DMS53 (cell line): ENCODE data around the gene SLC9A7.
A peak's percentile ranks its signal among the peaks of the same experiment; 100 is the strongest.
"Not testable (repeated sequence)": the region's sequence is repeated elsewhere in the genome, so short reads cannot be mapped to it uniquely, and the experiment has no call there.

Source experiments
- DNase-seq: peaks from one replicate; lab custom pipeline; 2025; lab: John Stamatoyannopoulos, UW

SLC9A7 gene

GRCh38 chrX:46754586-46755061, 4.3 kb downstream of the SLC9A7 start:
- peak; percentile 66 for DNase-seq

- DNase-seq = peak; percentile 74
Observed at GRCh38 chrX:46754036-46754435, 4.9 kb downstream of the SLC9A7 start.

GRCh38 chrX:46750889-46751288, 8.0 kb downstream of the SLC9A7 start:
- no peak for DNase-seq

GRCh38 chrX:46744009-46744408, 14.9 kb downstream of the SLC9A7 start:
- no peak for DNase-seq

- no peak for DNase-seq
Observed at GRCh38 chrX:46743046-46743445, 15.9 kb downstream of the SLC9A7 start.

GRCh38 chrX:46739736-46740135, 19.2 kb downstream of the SLC9A7 start:
- DNase-seq = no peak

- no peak for DNase-seq
Observed at GRCh38 chrX:46737462-46737861, 21.5 kb downstream of the SLC9A7 start.

GRCh38 chrX:46737041-46737440, 21.9 kb downstream of the SLC9A7 start:
- DNase-seq = no peak

GRCh38 chrX:46735622-46736021, 23.3 kb downstream of the SLC9A7 start:
- peak; percentile 2 for DNase-seq

GRCh38 chrX:46733226-46733625, 25.7 kb downstream of the SLC9A7 start:
- DNase-seq = no peak

- DNase-seq = no peak
Observed at GRCh38 chrX:46730765-46731164, 28.2 kb downstream of the SLC9A7 start.

GRCh38 chrX:46727441-46727840, 31.5 kb downstream of the SLC9A7 start:
- DNase-seq = no peak

- DNase-seq = not testable (repeated sequence)
Observed at GRCh38 chrX:46723569-46723927, 35.4 kb downstream of the SLC9A7 start.

GRCh38 chrX:46722742-46723568, 36.0 kb downstream of the SLC9A7 start:
- no peak for DNase-seq

GRCh38 chrX:46716796-46717195, 42.1 kb downstream of the SLC9A7 start:
- DNase-seq = no peak

- no peak for DNase-seq
Observed at GRCh38 chrX:46715997-46716396, 42.9 kb downstream of the SLC9A7 start.

- DNase-seq = no peak
Observed at GRCh38 chrX:46715530-46715929, 43.4 kb downstream of the SLC9A7 start.

- no peak for DNase-seq
Observed at GRCh38 chrX:46713672-46714490, 45.0 kb downstream of the SLC9A7 start.

- DNase-seq = no peak
Observed at GRCh38 chrX:46712764-46713163, 46.2 kb downstream of the SLC9A7 start.

GRCh38 chrX:46710927-46711623, 47.8 kb downstream of the SLC9A7 start:
- peak; percentile 67 for DNase-seq

- peak; percentile 68 for DNase-seq
Observed at GRCh38 chrX:46710425-46710824, 48.5 kb downstream of the SLC9A7 start.

GRCh38 chrX:46707274-46707965, 51.5 kb downstream of the SLC9A7 start:
- DNase-seq = no peak
